DND-41 (cell line): Measurements from ENCODE around the gene FANK1.
A peak's percentile ranks its signal among the peaks of the same experiment; 100 is the strongest.

Source experiments
- ATAC-seq: fragments of 200-7000 bp; cut with Tn5 transposase; 3 replicates; pipeline ENCODE4 v1.9.1; 2021; ENCODE audit warnings: low read depth; ENCODE audit not compliant: insufficient read depth
- DNase-seq: peaks from one replicate; pipeline ENCODE4 v3.0.0-alpha.2; 2020
- H2AFZ ChIP-seq: 2 replicates; pipeline ENCODE4 v1.6.0; 2012; ENCODE audit warnings: low read depth, low read length
- H3K27ac ChIP-seq: 2 replicates; pipeline ENCODE4 v1.5.1; 2012; ENCODE audit warnings: low read length, inconsistent platforms
- H3K27me3 ChIP-seq: fragments of 200-600 bp; sonication (generic); 2 replicates; pipeline ENCODE4 v1.6.0; 2012; ENCODE audit warnings: low read length, mild to moderate bottlenecking, inconsistent platforms; ENCODE audit not compliant: insufficient read depth, poor library complexity
- H3K36me3 ChIP-seq: 2 replicates; pipeline ENCODE4 v1.5.1; 2012; ENCODE audit warnings: low read length, inconsistent platforms; ENCODE audit not compliant: insufficient read depth
- H3K4me1 ChIP-seq: 2 replicates; pipeline ENCODE4 v1.5.1; 2012; ENCODE audit warnings: mild to moderate bottlenecking, low read length; ENCODE audit not compliant: insufficient read depth
- H3K4me2 ChIP-seq: 2 replicates; pipeline ENCODE4 v1.6.0; 2012; ENCODE audit warnings: mild to moderate bottlenecking, moderate library complexity, low read length, inconsistent platforms; ENCODE audit not compliant: insufficient read depth
- H3K4me3 ChIP-seq, 2 experiments: fragments of 200-600 bp in 1 of 2; shearing (Covaris generic) in 1 of 2; 2 replicates each; pipeline ENCODE4 v1.5.1; 2012 to 2016; ENCODE audit warnings: inconsistent platforms in 2 of 2, low read length in 2 of 2, mild to moderate bottlenecking in 2 of 2, low read depth in 1 of 2, moderate library complexity in 1 of 2
- H3K79me2 ChIP-seq: 2 replicates; pipeline ENCODE4 v1.6.0; 2012; ENCODE audit warnings: low read length, inconsistent platforms; ENCODE audit not compliant: insufficient read depth
- H3K9ac ChIP-seq: 2 replicates; pipeline ENCODE4 v1.6.0; 2012; ENCODE audit warnings: low read depth, mild to moderate bottlenecking, inconsistent platforms, low read length, moderate library complexity
- H3K9me3 ChIP-seq: 2 replicates; pipeline ENCODE4 v1.5.1; 2012; ENCODE audit warnings: low read length, moderate library complexity, mild to moderate bottlenecking, inconsistent platforms; ENCODE audit not compliant: insufficient read depth, severe bottlenecking
- H4K20me1 ChIP-seq: 2 replicates; pipeline ENCODE4 v1.6.0; 2012; ENCODE audit warnings: low read length; ENCODE audit not compliant: insufficient read depth
- CTCF ChIP-seq: IDR thresholded peaks from 2 replicates; pipeline ENCODE4 v1.5.1; 2012; ENCODE audit warnings: borderline replicate concordance, low read length, moderate library complexity, mild to moderate bottlenecking; ENCODE audit not compliant: poor library complexity, severe bottlenecking; ENCODE audit errors: extremely low read depth
- EZH2 ChIP-seq: IDR thresholded peaks from 3 replicates; pipeline ENCODE4 v1.6.1; 2012; ENCODE audit warnings: borderline replicate concordance, low read depth, mild to moderate bottlenecking, moderate library complexity, low read length, inconsistent platforms; ENCODE audit not compliant: severe bottlenecking

FANK1 gene

GRCh38 chr10:126011995-126012394 lies 115.6 kb downstream of the FANK1 start:
- Histone ChIP-seq H3K27ac (no peak overlapping the region), H3K36me3 (no peaks in the 10 kb centered on the region), H3K4me3 (no peak overlapping the region), H3K9me3 (no peaks in the 10 kb centered on the region), H3K9ac (no peak overlapping the region), H4K20me1 (no peaks in the 10 kb centered on the region), H3K27me3 (peaks cover 4% of the 10 kb centered on the region), H2AFZ (no peak overlapping the region), H3K4me1 (no peaks in the 10 kb centered on the region), H3K4me2 (no peak overlapping the region), H3K79me2 (no peaks in the 10 kb centered on the region)
- TF ChIP-seq CTCF (no peak), EZH2 (no peak)
- no peak for DNase-seq
- no peak for ATAC-seq

DNA sequence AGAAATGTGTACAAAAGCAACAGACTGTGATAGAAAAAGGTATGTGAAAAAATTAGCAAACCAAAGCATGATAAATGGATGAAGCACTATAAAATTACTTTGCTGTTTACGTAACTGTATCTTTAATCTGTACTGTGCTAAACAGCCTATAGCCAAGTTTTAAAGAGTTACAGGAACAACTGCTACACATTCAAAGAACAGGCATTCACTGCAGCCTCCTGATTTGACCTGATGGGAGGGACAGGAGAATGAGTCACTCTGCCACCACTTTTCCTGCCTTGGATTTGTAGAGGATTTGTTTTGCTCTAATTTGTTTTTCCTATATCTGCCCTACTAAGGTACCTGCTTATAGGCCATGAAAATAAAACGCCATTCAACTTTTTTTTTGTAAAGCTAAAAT lies 116.1 kb downstream of the FANK1 start:
- TF ChIP-seq EZH2 (no peak), CTCF (no peak)
- H4K20me1 ChIP-seq: no peaks in the 10 kb centered on the region
- no peak overlapping the region for H3K4me3 ChIP-seq
- ATAC-seq (no peak), DNase-seq (no peak)
- H3K27ac ChIP-seq: no peak overlapping the region
- H3K79me2 ChIP-seq: no peaks in the 10 kb centered on the region
- no peak overlapping the region for H3K9ac ChIP-seq
- no peaks in the 10 kb centered on the region for H3K36me3 ChIP-seq
- H3K4me1 ChIP-seq: no peaks in the 10 kb centered on the region
- H2AFZ ChIP-seq: no peak overlapping the region
- peaks cover 4% of the 10 kb centered on the region for H3K27me3 ChIP-seq
- H3K4me2 ChIP-seq: no peak overlapping the region
- no peaks in the 10 kb centered on the region for H3K9me3 ChIP-seq

- no peak overlapping the region for H2AFZ ChIP-seq
- H3K27ac ChIP-seq: no peak overlapping the region
- H3K4me1 ChIP-seq: no peaks in the 10 kb centered on the region
- no peaks in the 10 kb centered on the region for H4K20me1 ChIP-seq
- no peaks in the 10 kb centered on the region for H3K79me2 ChIP-seq
- H3K4me3 ChIP-seq: no peak overlapping the region
- DNase-seq (no peak), ATAC-seq (no peak)
- no peaks in the 10 kb centered on the region for H3K9me3 ChIP-seq
- H3K27me3 ChIP-seq: peaks cover 4% of the 10 kb centered on the region
- TF ChIP-seq CTCF (peak; percentile 21), EZH2 (no peak)
- no peak overlapping the region for H3K4me2 ChIP-seq
- H3K36me3 ChIP-seq: no peaks in the 10 kb centered on the region
- no peak overlapping the region for H3K9ac ChIP-seq
Measured at GRCh38 chr10:126013489-126014281, 117.3 kb downstream of the FANK1 start.

DNA sequence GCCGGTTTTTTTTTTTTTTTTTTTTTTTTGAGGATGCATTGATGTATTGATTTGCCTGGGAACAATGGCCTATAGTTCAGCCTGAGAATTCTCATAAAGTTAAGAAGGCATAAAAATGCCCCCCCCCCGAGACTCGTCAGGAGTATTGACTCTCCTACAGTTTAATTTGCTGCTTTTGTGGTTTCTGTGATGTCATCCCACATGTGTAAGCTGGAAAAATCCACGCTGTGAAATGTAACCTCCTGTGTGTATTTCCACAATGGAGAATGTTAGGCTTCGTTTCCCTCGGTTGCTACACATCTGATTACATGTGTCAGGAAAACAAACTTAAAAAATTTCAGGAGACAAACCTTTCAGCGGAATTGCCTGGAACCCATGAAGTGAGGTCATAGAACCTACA lies 117.9 kb downstream of the FANK1 start:
- Histone ChIP-seq H4K20me1 (no peaks in the 10 kb centered on the region), H2AFZ (no peak overlapping the region), H3K9me3 (no peaks in the 10 kb centered on the region), H3K27ac (no peak overlapping the region), H3K36me3 (no peaks in the 10 kb centered on the region), H3K4me2 (no peak overlapping the region), H3K4me3 (no peak overlapping the region), H3K9ac (no peak overlapping the region), H3K4me1 (no peaks in the 10 kb centered on the region), H3K27me3 (peaks cover 4% of the 10 kb centered on the region), H3K79me2 (no peaks in the 10 kb centered on the region)
- ATAC-seq (no peak), DNase-seq (no peak)
- TF ChIP-seq CTCF: no peak
- no peak for TF ChIP-seq EZH2
